Thymus (tissue), 11 donors: ENCODE data around the gene CLCN6. TPM values are rescaled to one million over a fixed set of nuclear protein-coding genes. Genes with fewer than 3 reads are reported as not detected.

Source experiments
- DNase-seq, 9 donors: peaks; one replicate each; pipeline ENCODE4 v3.0.0-alpha.2; 2013; ENCODE audit warnings: low spot score in 9 of 9, low read depth in 6 of 9, missing footprints in 1 of 9
- H3K27ac ChIP-seq, 2 donors: one replicate each; pipeline ENCODE4 v1.5.1; 2013; ENCODE audit warnings: control low read depth in 1 of 2, low read depth in 1 of 2, low read length in 1 of 2, mild to moderate bottlenecking in 1 of 2, moderate library complexity in 1 of 2
- H3K27me3 ChIP-seq, 2 donors: one replicate each; pipeline ENCODE4 v1.5.1; 2013; ENCODE audit warnings: low read length in 1 of 2; ENCODE audit not compliant: control insufficient read depth in 2 of 2, insufficient read depth in 1 of 2
- H3K36me3 ChIP-seq, 2 donors: one replicate each; pipeline ENCODE4 v1.5.1; 2013; ENCODE audit warnings: low read length in 1 of 2, mild to moderate bottlenecking in 1 of 2, moderate library complexity in 1 of 2; ENCODE audit not compliant: control insufficient read depth in 2 of 2, insufficient read depth in 2 of 2
- H3K4me1 ChIP-seq, 2 donors: one replicate each; pipeline ENCODE4 v1.5.1; 2013; ENCODE audit warnings: low read length in 2 of 2; ENCODE audit not compliant: control insufficient read depth in 2 of 2, insufficient read depth in 2 of 2
- H3K4me3 ChIP-seq, 2 donors: one replicate each; pipeline ENCODE4 v1.5.1; 2013; ENCODE audit warnings: low read length in 2 of 2, control low read depth in 1 of 2, mild to moderate bottlenecking in 1 of 2
- H3K9me3 ChIP-seq, 2 donors: one replicate each; pipeline ENCODE4 v1.5.1; 2013; ENCODE audit warnings: low read length in 1 of 2, mild to moderate bottlenecking in 1 of 2; ENCODE audit not compliant: control insufficient read depth in 2 of 2, insufficient read depth in 1 of 2
- WGBS: extraction: QIAGEN DNeasy Blood & Tissue Kit; methylation state at CpG from one replicate; pipeline ENCODE4 v1.1.7; 2013; 5-methylcytosine and 5-hydroxymethylcytosine counted together
- polyA plus RNA-seq: library from polyadenylated mRNA; stranded (reverse); fragments of 200-250 nt; gene quantifications from one replicate; pipeline ENCODE4 v1.2.3, GENCODE V29; 2013
- total RNA-seq: library from RNA; stranded (reverse); fragments of 120-200 nt; gene quantifications from one replicate; pipeline ENCODE4 v1.2.4, GENCODE V29; 2013
- donor health status: healthy.

CLCN6 gene
- total and polyA plus RNA-seq, 2 donors: 2.6 to 9.2 TPM

GRCh38 chr1:11882814-11883538 is 77.0 kb downstream of the CLCN6 start:
- Histone ChIP-seq H3K4me1 (no peaks in the 10 kb centered on the region), H3K4me3 (no peak overlapping the region), H3K27ac (no peak overlapping the region), H3K27me3 (no peaks in the 10 kb centered on the region), H3K9me3 (no peaks in the 10 kb centered on the region), H3K36me3 (no peaks in the 10 kb centered on the region)
- 70% methylated on average over 13 of the region's 13 CpGs for WGBS
- DNase-seq: no peak

- DNase-seq: no peak
- Histone ChIP-seq H3K4me1 (no peaks in the 10 kb centered on the region), H3K9me3 (no peaks in the 10 kb centered on the region), H3K27me3 (no peaks in the 10 kb centered on the region), H3K36me3 (no peaks in the 10 kb centered on the region), H3K4me3 (no peak overlapping the region), H3K27ac (no peak overlapping the region)
- 93% methylated on average over 6 of the region's 6 CpGs for WGBS
These were observed 79.9 kb downstream of the CLCN6 start for GRCh38 chr1:11885916-11886315.

- no peak for DNase-seq
- H3K27me3 ChIP-seq: peaks cover 0 to 3% of the 10 kb centered on the region in 2 donors
- H3K27ac ChIP-seq: no peak overlapping the region
- H3K4me1 ChIP-seq: no peaks in the 10 kb centered on the region
- WGBS: 96% methylated on average over 19 of the region's 19 CpGs
- H3K9me3 ChIP-seq: no peaks in the 10 kb centered on the region
- no peak overlapping the region for H3K4me3 ChIP-seq
- H3K36me3 ChIP-seq: no peaks in the 10 kb centered on the region
These were observed 81.1 kb downstream of the CLCN6 start for GRCh38 chr1:11886986-11887665.

GRCh38 chr1:11887666-11888007 is 81.6 kb downstream of the CLCN6 start:
- Histone ChIP-seq H3K27me3 (peaks cover 0 to 5% of the 10 kb centered on the region in 2 donors), H3K27ac (no peak overlapping the region), H3K4me3 (no peak overlapping the region), H3K4me1 (no peaks in the 10 kb centered on the region), H3K9me3 (no peaks in the 10 kb centered on the region), H3K36me3 (no peaks in the 10 kb centered on the region)
- WGBS: 95% methylated on average over 7 of the region's 7 CpGs
- DNase-seq: no peak

GRCh38 chr1:11888206-11888876 is 82.3 kb downstream of the CLCN6 start:
- Histone ChIP-seq H3K36me3 (no peaks in the 10 kb centered on the region), H3K27me3 (peaks cover 0 to 5% of the 10 kb centered on the region in 2 donors), H3K4me1 (no peaks in the 10 kb centered on the region), H3K4me3 (no peak overlapping the region), H3K27ac (no peak overlapping the region), H3K9me3 (no peaks in the 10 kb centered on the region)
- DNase-seq: no peak
- 94% methylated on average over 15 of the region's 15 CpGs for WGBS

GRCh38 chr1:11888877-11889208 is 82.9 kb downstream of the CLCN6 start:
- Histone ChIP-seq H3K27me3 (peaks cover 0 to 5% of the 10 kb centered on the region in 2 donors), H3K27ac (no peak overlapping the region), H3K4me3 (no peak overlapping the region), H3K36me3 (no peaks in the 10 kb centered on the region), H3K9me3 (no peaks in the 10 kb centered on the region), H3K4me1 (no peaks in the 10 kb centered on the region)
- 78% methylated on average over 3 of the region's 3 CpGs for WGBS
- no peak for DNase-seq

DNA sequence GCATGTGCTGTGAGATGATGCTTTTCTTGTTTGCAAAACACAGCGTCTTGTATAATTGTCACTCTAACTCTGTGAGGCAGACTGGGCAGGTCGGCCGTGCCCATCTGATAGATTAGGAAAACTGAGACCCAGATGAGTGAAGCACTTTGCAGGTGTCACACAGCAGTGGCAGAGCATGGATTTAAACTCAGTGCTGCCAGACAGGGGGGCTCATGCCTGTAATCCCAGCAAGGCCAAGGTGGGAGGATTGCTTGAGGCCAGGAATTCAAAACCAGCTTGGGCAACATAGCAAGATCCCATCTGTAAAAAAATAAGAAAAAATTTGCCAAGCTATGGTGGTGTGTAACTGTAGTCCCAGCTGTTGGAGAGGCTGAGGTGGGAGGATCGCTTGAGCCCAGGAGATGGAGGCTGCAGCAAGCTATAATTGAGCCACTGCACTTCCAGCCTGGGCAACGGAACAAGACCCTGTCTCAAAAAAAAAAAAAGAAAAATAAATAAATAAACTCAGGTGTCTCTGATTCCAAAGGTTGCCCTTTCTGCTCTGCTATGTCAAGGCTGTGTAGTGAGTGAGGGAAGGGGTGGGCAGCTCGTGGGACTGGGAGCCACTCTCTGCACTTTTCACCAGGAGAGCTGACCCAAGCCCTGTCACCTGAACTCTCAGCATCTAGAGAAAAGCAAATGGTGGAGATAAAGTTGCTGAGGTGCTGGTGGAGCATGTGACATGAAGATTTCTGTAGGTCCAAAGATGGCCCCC is 85.6 kb downstream of the CLCN6 start:
- H3K27me3 ChIP-seq: peaks cover 0 to 14% of the 10 kb centered on the region in 2 donors
- no peaks in the 10 kb centered on the region for H3K36me3 ChIP-seq
- WGBS: 93% methylated on average over 6 of the region's 6 CpGs

More for the DNA sequence above, 85.6 kb downstream of the CLCN6 start:
- H3K27ac ChIP-seq: no peak overlapping the region
- H3K4me1 ChIP-seq: no peaks in the 10 kb centered on the region
- no peaks in the 10 kb centered on the region for H3K9me3 ChIP-seq
- H3K4me3 ChIP-seq: no peak overlapping the region
- no peak for DNase-seq
